Measurements from ENCODE around the gene KMT2E.

The KMT2E gene

GRCh38 chr7:105037319-105037718 lies 23.3 kb downstream of the KMT2E start:
- Histone ChIP-seq H3K4me1 (ENCODE audit: control insufficient read depth, insufficient read depth, low read length) (no peaks in the 10 kb centered on the region), H3K27ac (ENCODE audit: extremely low read depth, low read depth, low read length) (no peak overlapping the region), H3K9me3 (ENCODE audit: control insufficient read depth, insufficient read depth, low read depth, low read length) (no peaks in the 10 kb centered on the region), H3K36me3 (ENCODE audit: control insufficient read depth in 2 of 2, insufficient read depth in 1 of 2, low read length in 2 of 2) (peaks cover 11% of the 10 kb centered on the region in 2 experiments; a peak in 2 of 3 replicates), H3K4me3 (ENCODE audit: low read depth, low read length) (no peak overlapping the region)
- POLR2A ChIA-PET, result no interaction called here
- CTCF ChIA-PET, result no interaction called here
- TF ChIP-seq ZBTB21 (tag by site-specific recombination; IDR thresholded peaks at IDR 0.05) (no peak), ZNF600 (tag by site-specific recombination; IDR thresholded peaks at IDR 0.05) (no peak), SCRT1 (tag by site-specific recombination; IDR thresholded peaks at IDR 0.05; ENCODE audit: borderline replicate concordance) (peak; percentile 60; the same call in 1 of the 2 replicates), INSM2 (tag by site-specific recombination; IDR thresholded peaks at IDR 0.05) (no peak), ZNF837 (tag by site-specific recombination; IDR thresholded peaks at IDR 0.05) (no peak), CTCF (tag by site-specific recombination; IDR thresholded peaks at IDR 0.05) (no peak), HOXC10 (CRISPR knock-in tag; IDR thresholded peaks at IDR 0.05) (no peak), ZNF266 (tag by site-specific recombination; IDR thresholded peaks at IDR 0.05; ENCODE audit: low read depth) (no peak), ZXDB (tag by site-specific recombination; IDR thresholded peaks at IDR 0.05) (no peak), SCRT2 (tag by site-specific recombination; IDR thresholded peaks at IDR 0.05) (0 out of 2 replicates have a peak, but pooled peaks have one; percentile 36), EGR2 (tag by site-specific recombination; IDR thresholded peaks at IDR 0.05; ENCODE audit: low read depth) (no peak)

- H3K27ac ChIP-seq (ENCODE audit: extremely low read depth, low read depth, low read length), result no peak overlapping the region
- ChIA-PET CTCF (no interaction called here), POLR2A (no interaction called here)
- H3K9me3 ChIP-seq (ENCODE audit: control insufficient read depth, insufficient read depth, low read depth, low read length), result no peaks in the 10 kb centered on the region
- peaks cover 47 to 57% of the 10 kb centered on the region in 2 experiments for H3K36me3 ChIP-seq (ENCODE audit: control insufficient read depth in 2 of 2, insufficient read depth in 1 of 2, low read length in 2 of 2)
- no peaks in the 10 kb centered on the region for H3K4me1 ChIP-seq (ENCODE audit: control insufficient read depth, insufficient read depth, low read length)
- H3K4me3 ChIP-seq (ENCODE audit: low read depth, low read length), result no peak overlapping the region
- no peak for TF ChIP-seq BCL6B (tag by site-specific recombination; IDR thresholded peaks at IDR 0.05)
- no peak for TF ChIP-seq ZNF423 (tag by site-specific recombination; IDR thresholded peaks at IDR 0.05)
- TF ChIP-seq ZNF510 (tag by site-specific recombination; IDR thresholded peaks at IDR 0.05; ENCODE audit: insufficient replicate concordance), result no peak
- no peak for TF ChIP-seq ZNF16 (tag by site-specific recombination; IDR thresholded peaks at IDR 0.05; ENCODE audit: low read depth)
- no peak for TF ChIP-seq ZNF530 (tag by site-specific recombination; IDR thresholded peaks at IDR 0.05; ENCODE audit: low read depth)
- TF ChIP-seq SCRT1 (tag by site-specific recombination; IDR thresholded peaks at IDR 0.05; ENCODE audit: borderline replicate concordance), result no peak
- TF ChIP-seq ZBTB17 (tag by site-specific recombination; IDR thresholded peaks at IDR 0.05), result no peak
- no peak for TF ChIP-seq ZNF23 (tag by site-specific recombination; IDR thresholded peaks at IDR 0.05; ENCODE audit: borderline replicate concordance)
- no peak for TF ChIP-seq ZNF433 (tag by site-specific recombination; IDR thresholded peaks at IDR 0.05; ENCODE audit: low read depth)
- TF ChIP-seq ZNF24 (tag by site-specific recombination; IDR thresholded peaks at IDR 0.05), result no peak
- TF ChIP-seq PATZ1 (tag by site-specific recombination; IDR thresholded peaks at IDR 0.05), result no peak
- no peak for TF ChIP-seq ZBTB1 (tag by site-specific recombination; IDR thresholded peaks at IDR 0.05)
- no peak for TF ChIP-seq ZFHX2 (tag by site-specific recombination; conservative IDR thresholded peaks at IDR 0.05)
- TF ChIP-seq ZNF670 (tag by site-specific recombination; IDR thresholded peaks at IDR 0.05; ENCODE audit: low read depth), result no peak
- TF ChIP-seq ZNF146 (tag by site-specific recombination; IDR thresholded peaks at IDR 0.05), result no peak
- TF ChIP-seq ZNF843 (tag by site-specific recombination; IDR thresholded peaks at IDR 0.05), result no peak
- no peak for TF ChIP-seq MEIS1 (CRISPR knock-in tag; IDR thresholded peaks at IDR 0.05; ENCODE audit: borderline replicate concordance)
Measured at GRCh38 chr7:105044449-105045070, 30.6 kb downstream of the KMT2E start.

Measured in HEK293 (cell line).